B cell (primary cell): ENCODE data around the gene PRPS1.

Experiments used
- EZH2 ChIP-seq: IDR thresholded peaks from 2 replicates; pipeline ENCODE4 v1.6.1; 2012; ENCODE audit warnings: borderline replicate concordance, low read depth, mild to moderate bottlenecking, moderate library complexity, low read length; ENCODE audit not compliant: insufficient read depth, poor library complexity, severe bottlenecking
- TF ChIP-seq, protein P1 (sequence below): fragments of 200-600 bp; IDR thresholded peaks from one replicate; pipeline ENCODE4 v1.8.0; 2022; ENCODE audit warnings: antibody characterized with exemption, mild to moderate bottlenecking

DNA sequence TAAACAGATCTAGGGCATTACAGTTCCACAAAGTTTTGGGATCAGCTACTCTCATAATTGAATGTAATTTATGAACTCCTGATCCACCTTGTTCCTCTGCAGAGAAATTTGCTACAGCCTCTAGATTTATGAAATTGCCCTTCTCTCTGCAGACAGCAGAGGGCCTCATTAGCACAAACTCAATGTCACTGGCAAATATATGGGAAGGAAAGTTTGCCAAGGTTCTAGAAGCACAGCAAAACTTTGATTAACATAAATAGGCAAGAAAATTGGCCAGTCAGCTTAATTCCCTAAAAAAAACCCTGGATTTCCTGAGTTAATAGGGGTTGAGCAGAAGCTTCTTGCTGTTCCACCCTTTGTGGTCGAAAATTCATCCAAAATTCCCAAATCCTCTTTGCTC, 31.5 kb downstream of the PRPS1 start:
- TF ChIP-seq, protein P1, sequence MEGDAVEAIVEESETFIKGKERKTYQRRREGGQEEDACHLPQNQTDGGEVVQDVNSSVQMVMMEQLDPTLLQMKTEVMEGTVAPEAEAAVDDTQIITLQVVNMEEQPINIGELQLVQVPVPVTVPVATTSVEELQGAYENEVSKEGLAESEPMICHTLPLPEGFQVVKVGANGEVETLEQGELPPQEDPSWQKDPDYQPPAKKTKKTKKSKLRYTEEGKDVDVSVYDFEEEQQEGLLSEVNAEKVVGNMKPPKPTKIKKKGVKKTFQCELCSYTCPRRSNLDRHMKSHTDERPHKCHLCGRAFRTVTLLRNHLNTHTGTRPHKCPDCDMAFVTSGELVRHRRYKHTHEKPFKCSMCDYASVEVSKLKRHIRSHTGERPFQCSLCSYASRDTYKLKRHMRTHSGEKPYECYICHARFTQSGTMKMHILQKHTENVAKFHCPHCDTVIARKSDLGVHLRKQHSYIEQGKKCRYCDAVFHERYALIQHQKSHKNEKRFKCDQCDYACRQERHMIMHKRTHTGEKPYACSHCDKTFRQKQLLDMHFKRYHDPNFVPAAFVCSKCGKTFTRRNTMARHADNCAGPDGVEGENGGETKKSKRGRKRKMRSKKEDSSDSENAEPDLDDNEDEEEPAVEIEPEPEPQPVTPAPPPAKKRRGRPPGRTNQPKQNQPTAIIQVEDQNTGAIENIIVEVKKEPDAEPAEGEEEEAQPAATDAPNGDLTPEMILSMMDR = peak; percentile 58
- TF ChIP-seq EZH2 = no peak
